Activated effector memory CD4-positive, alpha-beta T cell treated with Interleukin-2 at 50 U/mL for 16 hours (primary cell): ENCODE results near the gene CEP192.

Experiments
- DNase-seq: peaks from one replicate; pipeline ENCODE4 v3.0.0-alpha.2; 2020

The CEP192 gene

DNA sequence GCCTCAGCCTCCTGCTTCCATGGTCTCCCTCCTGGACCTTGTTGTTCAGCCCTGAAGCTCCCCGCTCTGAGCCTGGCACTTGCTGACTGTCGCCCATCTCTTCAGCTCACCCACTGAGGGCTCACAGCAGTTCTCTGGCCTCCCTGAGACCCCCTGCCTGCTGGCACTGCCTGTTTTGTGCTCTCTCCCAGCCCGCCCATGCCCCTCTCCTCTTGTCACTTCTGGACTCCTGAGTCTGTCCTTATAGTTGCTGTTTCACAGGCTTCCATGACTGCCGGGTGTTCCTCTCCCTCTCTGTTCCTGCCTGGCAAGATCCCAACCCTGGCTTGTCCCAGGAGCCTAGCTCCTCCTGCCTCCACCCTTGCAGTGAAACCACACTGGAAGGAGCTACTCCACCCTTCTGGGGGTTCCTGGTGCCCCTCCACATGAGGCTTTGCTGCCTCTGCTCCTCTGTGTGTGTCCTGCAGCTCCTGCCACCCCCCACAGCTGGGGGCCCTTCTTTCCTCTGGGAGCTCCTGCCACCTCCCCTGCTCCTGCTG, 110.6 kb downstream of the CEP192 start:
- no peak for DNase-seq

DNA sequence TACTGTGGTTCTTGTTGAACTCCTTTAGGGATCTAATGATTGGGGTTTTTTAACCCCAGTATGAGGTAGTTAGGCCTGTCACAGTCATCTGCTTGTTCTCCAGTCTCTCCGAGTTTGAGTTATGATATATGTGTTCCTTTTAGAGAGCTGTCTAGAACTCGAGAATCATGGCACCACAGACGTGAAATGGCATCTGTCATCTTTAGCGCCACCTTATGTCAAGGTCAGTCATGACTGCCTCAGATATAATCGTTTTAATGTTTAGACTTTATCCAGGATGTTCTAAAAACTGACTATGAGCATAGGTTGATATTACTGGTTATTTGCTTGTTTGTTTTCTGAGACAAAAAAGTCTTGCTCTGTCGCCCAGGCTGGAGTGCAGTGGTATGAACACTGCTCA, 112.2 kb downstream of the CEP192 start:
- DNase-seq, result no peak

DNA sequence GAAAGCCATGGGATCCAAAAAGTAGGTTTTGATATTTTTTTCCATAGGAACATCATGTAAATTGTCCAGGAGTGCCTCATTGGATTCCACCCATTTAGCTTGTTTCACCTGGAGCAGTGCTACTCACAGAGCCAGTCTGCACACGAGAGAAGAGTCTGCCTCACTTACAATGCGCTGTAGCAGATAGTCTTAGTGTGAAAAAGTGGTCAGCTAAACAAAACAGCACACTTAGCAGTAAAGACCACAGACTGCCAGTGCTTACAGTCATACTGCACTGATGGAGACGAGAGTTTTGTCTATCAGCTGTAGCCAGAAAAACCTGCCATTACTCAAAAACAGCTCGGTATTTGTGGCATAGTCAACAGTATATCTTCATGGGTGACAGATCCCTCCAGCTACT, 113.9 kb downstream of the CEP192 start:
- no peak for DNase-seq

DNA sequence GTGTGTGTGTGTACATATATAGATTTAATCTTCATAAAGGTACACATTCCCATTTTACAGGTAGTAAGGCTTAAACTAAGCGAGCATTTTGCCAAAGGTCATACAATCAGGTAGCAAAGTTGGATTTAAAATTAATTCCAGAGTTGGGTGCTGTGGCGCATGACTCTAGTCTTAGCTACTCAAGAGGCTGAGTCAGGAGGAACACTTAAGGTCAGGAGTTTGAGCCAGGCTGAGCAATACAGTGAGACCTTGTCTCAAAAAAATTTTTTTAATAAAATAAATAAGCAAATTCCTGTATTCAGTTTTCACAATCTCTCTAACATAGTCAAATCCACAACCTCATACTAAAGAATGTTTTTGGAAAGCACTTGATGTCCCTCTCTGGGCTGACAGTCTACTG, 115.9 kb downstream of the CEP192 start:
- no peak for DNase-seq

DNA sequence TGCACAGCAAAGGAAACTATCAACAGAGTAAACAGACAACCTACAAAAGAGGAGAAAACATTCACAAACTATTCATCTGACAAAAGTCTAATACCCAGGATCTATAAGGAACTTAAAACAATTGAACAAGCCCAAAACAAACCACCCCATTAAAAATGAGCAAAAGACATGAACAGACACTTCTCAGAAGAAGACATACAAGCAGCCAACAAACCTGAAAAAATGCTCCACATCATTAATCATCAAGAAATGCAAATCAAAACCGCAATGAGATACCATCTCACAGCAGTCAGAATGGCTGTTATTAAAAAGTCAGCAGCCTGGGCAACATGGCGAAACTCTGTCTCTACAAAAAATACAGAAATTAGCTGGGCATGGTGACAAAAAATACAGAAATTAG, 117.2 kb downstream of the CEP192 start:
- no peak for DNase-seq

DNA sequence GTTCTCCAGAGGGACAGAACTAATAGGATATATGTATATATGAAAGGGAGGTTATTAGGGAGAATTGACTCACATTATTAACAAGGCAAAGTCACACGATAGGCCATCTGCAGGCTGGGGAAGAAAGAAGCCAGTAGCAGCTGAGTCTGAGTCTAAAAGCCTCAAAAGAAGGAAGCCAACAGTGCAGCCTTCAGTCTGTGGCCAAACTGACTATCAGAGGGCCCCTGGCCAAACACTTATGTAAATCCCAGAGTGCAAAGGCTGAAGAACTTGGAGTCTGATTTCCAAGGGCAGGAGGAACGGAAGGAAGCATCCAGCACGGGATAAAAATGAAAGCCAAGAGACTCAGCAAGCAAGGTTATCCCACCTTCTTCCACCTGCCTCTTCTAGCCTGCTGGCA, 119.4 kb downstream of the CEP192 start:
- no peak for DNase-seq

DNA sequence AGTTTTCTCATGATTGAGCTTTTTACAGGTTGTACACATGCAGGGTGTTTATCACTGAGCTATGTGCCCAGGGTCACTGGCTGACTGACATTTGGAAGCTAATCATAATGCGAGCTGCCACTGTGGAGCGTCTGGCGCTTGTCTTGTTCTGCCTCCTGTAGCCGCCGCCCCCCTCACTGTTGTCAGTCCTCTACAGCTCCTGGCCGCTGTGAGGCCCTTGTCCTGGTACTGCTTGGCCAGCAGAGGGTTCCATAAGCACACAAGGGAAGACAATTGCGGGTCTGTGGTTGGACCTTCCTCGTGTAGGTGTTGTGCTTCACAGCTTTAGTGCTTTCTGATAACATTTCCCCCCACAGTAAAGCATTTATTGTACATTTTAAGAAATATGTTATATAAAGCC, 121.8 kb downstream of the CEP192 start:
- DNase-seq, result no peak

DNA sequence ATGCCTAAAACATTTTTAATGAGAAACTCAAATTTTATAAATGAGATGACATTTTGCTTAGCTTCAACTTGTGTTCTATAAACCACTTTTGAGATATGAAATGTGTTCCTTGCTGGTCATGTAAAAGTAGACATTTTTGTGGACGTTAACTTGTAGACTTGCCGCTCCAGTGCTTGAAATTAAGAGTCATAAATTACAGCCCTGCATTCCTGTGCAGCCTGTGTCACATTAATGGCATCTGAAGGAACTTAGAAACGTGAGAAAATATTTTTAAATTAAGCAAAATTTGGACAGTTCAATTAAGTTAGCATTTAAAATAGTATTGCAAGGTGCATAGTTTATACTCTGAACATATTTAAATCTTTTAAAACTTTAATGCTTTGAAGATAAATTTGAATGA, 129.1 kb downstream of the CEP192 start:
- no peak for DNase-seq

DNA sequence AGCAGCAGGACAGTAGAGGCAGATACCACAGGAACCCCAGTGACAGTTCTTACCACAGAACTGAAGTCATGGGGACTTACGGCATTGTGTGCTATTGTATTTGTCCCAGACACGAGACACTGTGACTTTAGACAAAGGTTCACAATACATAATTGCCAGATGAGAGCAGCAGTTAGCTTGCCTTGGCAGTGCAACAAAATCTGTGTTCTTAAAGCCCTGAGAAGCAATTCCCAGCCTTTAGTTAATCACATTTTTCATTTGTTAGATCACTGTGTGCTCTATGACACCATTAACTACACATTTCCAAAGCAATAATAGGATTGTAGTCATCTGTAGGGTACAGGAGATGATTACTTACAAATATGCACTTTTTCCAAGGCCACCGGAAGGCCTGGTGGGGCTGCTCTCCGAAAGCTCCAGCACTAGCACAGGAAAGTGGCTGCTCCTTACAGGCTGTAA, 129.8 kb downstream of the CEP192 start:
- DNase-seq, result no peak

DNA sequence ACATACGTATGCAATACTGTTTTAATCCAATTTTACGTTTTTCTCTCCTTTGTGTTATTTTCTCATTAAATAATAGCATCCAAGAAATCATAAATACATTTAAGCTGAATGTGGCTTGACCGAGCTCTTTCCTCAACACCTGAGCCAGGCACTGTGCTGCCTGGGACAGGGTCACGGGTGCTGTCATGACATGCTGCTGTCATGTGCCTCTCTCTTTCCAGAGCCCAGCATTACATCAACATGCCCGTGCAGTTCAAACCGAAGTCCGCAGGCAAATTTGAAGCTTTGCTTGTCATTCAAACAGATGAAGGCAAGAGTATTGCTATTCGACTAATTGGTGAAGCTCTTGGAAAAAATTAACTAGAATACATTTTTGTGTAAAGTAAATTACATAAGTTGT, 133.2 kb downstream of the CEP192 start:
- DNase-seq, result no peak

DNA sequence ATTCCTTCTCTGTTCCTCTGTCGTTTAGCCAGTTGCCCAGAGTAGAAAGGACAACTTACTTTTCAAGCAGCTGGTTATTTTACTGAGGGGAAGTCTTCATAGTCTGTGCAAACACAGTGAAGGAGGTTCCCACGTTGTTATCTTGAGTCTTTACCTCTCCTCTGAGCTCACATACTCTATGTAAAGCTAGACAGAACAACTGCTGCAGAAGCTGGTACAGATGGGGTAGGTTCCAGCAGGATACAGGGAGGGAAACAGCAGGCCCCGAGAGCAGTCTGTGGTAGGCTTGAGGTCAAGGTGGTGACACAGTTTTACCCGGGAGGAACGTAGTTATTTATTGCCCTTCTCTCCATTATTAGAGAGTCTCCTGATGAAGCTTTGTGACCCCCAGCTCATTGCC, 134.0 kb downstream of the CEP192 start:
- no peak for DNase-seq

DNA sequence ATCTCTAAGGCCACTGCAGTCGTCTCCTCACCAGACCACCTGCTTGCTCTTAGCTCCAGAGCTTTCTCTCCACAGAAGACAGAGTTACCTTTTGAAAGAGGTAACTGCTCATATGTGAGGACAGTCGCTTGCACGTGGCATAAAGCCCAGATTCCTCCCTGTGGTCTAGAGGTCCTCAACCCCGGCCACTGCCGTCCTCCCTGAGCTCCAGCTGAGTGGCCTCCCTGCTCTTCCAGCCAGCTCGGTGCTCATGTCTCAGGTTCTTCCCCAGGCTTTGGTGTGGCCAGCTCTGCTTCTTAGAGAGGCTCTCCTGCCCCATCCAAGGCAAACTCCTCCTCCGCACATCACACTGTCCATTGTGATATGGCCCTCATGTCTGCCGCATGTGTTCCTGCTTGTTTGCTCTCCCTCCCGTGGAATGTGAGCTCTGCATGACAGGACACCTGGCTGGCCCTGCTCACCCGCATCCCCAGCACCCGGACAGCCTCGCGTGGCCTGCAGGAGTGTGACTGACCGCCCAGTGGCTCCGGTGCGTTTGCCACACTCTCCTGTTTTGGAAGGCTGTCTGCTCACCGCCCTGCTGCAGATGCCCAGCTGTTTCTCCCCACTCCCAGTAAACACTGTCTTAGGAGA, 135.9 kb downstream of the CEP192 start:
- no peak for DNase-seq

DNA sequence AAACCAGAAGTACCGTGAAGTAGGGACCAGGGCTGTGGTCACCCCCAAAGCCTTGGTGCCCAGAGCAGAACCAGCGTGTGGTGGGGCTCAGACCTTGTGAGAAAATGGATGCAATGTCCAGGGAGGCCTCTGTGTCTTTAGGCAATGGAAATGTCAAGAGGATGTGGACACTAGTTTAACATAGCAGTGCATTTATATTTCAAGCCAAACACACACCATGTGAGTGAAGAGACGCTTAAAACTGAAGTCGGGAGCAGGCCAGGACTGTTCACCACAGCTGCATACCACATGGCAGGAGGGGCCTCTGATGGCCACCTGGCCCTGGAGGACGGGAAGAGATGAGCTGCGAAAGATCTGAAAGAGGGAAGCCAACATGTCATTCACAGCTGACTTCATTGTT, 140.1 kb downstream of the CEP192 start:
- DNase-seq, result no peak

DNA sequence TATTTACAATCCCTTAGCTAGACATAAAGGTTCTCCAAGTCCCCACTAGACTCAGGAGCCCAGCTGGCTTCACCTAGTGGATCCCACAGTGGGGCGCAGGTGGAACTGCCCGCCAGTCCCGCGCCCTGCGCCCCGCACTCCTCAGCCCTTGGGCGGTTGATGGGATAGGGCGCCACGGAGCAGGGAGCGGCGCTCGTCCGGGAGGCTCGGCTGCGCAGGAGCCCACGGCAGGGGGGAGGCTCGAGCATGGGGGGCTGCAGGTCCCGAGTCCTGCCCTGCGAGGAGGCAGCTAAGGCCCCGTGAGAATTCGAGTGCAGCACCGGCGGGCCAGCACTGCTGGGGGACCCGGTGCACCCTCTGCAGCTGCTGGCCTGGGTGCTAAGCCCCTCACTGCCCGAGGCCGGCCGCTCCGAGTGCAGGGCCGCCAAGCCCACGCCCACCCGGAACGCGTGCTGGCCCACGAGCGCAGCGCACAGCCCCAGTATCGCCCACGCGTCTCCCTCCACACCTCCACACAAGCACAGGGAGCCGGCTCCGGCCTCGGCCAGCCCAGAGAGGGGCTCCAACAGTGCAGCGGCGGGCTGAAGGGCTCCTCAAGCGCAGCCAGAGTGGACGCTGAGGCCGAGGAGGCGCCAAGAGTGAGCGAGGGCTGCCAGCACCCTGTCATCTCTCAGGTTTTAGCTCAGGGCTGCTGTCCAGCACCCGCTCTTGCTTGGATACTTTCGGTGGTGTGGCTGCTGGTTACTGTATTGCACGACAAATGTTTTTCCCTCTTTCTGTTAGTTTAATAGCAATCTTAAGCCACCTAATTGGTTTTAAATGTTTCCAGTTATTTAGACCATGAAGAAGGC, 143.6 kb downstream of the CEP192 start:
- no peak for DNase-seq

DNA sequence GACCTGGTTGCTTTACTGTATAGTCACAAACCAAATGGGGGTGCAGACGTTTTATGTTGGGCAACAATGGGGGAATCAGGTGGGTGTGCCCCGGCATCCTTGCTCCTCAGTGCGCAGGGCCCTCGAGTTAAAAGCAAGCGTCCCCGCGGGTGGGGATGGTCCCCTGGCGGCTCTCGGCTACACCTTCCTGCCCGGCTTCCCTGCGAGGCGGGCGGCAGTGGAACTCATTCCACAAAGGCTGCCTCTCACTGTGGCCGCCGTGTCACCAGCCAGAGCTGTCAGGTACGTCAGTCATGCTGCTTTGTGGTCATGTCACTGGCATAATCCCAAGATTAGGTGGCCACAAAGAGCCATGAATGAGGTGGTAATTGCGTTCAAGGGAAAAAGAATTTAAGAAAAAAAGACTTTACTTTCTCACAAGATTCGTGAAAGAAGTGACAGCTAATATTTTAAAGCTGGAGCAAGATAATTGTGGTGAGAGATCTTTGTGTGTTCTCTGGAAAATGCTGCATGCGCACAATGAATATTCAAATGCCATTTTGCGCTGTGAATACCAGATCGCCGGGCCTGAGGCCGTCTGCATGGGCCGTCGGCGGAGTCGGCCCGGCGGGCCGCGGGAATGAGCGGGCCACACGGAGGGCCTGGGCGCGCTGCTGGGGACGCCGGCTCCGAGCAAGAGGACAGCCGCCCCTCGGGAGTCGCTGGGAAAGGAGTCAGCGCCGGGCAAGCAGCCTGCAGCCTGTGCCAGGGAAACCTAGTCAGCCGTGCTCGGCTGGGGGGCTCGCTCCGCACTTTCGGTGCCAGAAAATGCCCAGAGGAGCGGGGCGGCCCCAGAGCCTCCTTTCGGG, 145.1 kb downstream of the CEP192 start:
- no peak for DNase-seq

DNA sequence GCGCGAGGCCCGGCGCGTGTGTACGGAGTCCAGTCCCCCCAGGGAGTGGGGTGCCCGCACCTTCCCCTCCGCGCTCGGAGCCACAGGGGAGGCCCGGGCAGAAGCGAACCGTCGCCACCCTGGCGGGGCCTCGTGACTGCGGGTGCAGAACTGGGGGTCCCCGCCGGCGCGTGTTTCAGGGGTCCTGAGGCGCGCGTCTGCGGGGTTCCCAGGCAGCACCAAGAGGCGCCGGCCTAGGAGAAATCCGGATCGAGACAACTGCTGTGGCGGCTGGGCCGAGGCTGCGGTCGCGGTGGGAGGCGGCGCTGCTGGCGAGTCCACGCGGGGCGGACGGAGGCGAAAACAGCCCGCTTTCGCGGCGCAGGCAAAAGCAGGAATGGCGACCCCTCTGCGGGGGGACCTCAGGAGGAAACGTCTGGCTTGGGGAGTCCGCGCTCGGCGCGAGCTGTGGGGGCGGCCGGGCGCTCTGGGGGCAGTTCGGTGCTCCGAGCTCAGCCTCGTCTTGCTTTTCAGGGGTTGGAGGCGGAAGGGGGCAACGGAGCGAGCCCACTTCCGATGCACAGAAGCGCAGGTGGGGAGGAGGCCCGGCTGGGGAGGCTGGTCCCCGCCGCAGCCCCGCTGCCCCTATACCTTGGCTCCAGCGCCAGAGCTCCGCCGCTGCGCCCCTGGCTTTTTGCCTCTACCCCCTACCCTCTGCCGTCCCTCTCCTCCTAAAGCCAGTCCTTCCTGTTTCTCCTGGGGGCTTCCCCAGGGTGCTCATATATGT, 145.9 kb downstream of the CEP192 start:
- DNase-seq, result peak; percentile 27

DNA sequence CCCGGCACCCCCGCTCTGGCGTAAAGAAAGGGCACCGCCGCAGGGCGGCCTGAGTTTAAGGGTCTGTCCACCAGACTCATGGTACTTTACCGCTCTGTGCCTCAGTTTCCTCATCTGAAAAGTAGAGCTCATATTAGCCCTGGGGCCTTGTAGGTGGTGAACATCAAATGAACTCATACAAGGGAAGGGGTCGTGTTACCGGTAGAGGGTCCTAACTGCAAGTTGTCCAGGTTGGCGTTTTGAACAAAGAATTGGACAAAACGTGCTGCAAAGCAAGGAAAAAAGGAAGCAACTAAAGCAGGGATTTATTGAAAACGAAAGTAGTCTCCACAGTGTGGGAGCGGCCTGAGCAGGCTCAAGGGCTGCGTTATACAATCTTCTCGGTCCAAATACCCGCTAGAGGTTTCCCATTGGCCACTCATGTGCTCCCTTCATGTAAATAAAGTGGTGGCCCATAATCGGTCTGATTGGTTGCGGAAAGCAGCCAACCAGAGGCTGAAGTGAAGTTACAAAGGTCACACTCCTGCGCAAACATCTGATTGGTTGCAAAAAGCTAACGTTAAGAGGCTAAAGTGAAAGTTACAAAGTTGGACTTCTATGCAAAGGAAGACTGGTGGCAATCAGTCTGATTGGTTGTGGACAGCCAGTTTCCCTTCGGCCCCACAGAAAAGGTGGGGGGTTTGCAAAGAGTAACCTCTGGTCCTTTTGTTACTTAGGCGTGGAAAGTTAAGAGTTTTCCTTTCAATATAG, 146.7 kb downstream of the CEP192 start:
- peak; percentile 62 for DNase-seq

DNA sequence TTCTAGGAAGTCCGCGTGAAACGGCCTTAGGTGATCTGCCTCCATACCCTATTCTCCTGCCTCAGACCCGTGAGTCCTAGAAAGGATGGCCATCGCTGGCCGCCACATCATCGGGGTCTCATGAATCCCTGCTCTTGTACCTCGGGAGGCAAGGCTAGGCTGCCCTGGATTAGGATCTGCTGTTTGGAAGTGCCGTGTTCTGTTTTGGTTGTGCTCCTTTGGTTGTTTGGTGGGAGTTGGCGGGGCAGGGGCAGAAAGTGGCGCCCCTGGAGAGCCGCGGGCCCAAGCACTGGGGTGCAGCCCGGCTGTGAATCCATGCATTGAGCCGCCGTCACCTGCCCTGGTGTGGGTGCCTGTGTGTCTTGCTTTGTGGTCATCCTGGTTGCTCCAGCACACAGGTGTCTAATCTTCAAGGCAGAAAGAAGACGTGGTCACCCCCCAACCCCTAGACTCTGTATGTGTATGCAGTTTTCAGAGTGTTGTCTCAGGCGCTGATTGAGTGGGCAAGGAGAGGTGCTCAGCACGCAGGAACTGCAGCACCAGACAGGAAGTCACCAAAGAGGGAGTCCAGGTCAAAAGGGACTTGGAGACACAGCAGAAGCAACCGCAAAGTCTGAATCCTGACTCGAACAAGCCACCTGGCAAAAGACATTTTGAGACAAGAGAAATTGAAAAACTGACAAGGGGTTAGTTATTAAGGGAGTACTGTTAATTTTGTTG, 147.4 kb downstream of the CEP192 start:
- no peak for DNase-seq

DNA sequence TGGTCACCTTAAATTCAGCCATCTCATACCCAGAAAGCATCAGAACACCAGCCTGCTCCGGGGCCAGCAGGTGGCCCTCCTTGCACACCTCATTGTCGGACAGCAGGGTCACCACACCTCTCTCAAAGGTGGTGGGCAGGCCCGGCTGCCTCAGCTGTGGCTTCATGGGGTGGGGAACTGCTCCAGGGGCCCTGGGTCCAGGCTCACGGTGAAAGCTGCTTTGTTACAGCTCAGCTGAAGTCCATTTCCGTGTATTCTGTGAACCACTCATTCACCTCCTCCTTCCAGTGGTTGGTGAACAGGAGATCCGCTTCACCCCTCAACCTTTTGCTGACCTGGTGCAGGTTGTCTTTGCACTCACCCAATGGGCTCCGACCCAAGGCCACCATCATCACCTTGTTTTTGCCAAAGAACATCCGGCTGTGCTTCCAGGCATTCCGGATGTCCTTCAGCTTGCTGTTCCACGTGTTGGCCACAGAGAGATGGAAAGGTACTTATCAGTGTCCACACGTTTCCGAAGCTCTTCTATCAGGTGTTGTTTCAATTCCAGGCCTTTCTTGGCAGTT, 148.8 kb downstream of the CEP192 start:
- DNase-seq, result no peak

DNA sequence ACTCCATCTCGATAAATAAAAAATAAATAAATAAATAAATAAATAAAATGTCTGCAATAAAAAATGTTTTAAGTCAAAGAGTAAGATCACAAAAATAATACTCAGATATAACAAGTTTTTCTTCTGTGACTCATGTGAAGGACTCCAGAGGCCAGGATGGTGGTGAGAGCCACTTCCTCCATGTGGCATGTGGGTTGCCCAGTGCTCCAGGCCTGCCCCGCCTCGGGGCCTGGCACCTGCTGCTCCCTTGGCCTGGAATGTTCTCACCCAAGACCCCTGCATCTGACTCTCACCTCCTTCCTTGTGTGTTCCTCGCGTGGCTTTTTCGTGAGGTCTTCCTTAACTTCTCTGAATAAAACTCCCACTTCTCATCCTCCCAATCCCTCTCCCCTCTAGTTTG, 150.0 kb downstream of the CEP192 start:
- no peak for DNase-seq
